GM18951 (cell line): ENCODE measurements around the gene CHST13.

Source experiments
- POLR2A ChIP-seq: IDR thresholded peaks from 4 replicates; pipeline ENCODE4 v1.6.1; 2011; ENCODE audit warnings: mild to moderate bottlenecking; ENCODE audit not compliant: insufficient read length, insufficient read depth; ENCODE audit errors: extremely low read depth
- in situ Hi-C: fragments of 300-500 bp; cut with MboI; formaldehyde crosslinking; loops from one replicate; pipeline ENCODE4 v1.12.0; 2022; ENCODE audit warnings: low sequenced_read_pairs, mixed read lengths, inconsistent platforms; ENCODE audit not compliant: unreplicated experiment

Gene CHST13

DNA sequence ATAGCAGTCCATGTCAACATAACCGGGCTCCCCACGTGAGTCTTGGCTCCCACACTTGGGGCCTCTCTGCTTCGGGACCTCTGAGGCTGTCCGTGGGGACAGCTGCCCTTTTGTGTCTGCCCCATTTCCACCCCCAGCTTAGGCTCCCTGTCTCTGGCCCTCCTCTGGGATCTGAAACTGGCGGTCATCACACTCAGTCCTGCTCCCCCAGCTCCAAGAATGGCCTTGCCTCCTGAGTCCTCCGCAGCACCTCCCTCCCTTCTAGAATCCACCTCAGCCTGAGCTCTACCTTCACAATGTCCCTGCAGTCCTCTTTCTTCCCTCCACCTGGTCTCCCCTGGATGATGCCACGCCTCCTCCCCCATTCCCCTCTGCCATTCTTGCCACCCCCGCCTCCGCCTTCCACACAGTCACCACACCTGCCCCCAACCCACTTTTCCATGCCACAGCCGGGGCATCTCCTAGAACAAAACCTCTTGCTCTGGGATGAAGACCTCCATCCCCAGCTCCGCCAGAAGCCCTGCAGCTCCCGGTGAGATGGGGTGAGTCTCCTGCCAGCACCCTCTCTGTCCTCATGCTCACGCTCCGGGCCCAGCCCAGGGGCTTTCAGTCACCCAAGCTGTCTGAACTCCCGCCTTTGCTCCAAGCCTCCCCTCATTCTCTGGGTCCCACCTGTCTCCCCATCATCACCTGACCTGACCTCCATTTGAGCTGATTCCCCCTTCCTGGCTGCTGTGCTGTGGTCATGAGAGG is 41.3 kb upstream of the CHST13 start:
- in situ Hi-C loops = no loop called here
- TF ChIP-seq POLR2A = no peak

GRCh38 chr3:126483321-126483761 is 40.6 kb upstream of the CHST13 start:
- in situ Hi-C loops = no loop called here
- TF ChIP-seq POLR2A = no peak

DNA sequence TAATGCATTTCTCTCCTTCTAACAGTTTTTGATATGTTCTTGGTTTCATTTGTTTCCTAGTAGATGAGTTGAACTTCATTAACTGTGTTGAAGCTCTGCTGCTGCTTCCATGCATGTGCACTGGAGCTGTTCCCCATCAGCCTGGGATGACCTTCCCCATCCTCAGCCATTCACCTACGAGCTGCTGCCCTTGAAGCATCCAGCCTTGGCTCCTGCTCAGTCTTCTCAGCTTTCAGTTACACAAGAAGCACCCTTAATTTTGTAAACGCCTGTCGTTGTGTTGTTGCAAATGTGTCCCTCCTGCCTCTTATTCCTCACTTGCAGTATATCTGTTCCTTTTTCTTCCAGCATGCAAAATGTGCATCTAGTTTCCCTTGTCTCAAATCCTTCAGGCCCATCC is 39.8 kb upstream of the CHST13 start:
- TF ChIP-seq POLR2A = no peak
- in situ Hi-C loops = no loop called here

DNA sequence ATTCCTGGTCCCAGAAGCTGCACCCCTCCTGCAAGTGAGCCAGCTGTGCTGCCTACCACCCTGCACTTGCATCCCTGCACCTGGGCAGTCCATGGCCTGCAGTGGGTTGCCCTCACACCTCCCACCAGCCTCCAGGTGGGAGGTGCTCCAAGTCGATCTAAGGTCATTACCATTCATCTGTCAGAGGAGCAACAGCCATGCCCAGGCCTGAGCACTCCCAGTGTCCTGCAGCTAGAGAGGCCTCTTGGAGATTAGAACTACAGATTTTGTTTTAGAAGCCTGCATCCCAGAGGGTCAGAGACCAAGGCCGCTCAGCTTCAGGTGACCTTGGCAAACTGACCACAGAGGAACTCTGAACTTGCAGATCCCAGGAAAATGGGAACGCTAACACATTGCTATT is 39.3 kb upstream of the CHST13 start:
- in situ Hi-C loops = no loop called here
- TF ChIP-seq POLR2A = no peak

- in situ Hi-C loops = no loop called here
- TF ChIP-seq POLR2A = no peak
Observed at GRCh38 chr3:126485176-126485897, 38.6 kb upstream of the CHST13 start.

DNA sequence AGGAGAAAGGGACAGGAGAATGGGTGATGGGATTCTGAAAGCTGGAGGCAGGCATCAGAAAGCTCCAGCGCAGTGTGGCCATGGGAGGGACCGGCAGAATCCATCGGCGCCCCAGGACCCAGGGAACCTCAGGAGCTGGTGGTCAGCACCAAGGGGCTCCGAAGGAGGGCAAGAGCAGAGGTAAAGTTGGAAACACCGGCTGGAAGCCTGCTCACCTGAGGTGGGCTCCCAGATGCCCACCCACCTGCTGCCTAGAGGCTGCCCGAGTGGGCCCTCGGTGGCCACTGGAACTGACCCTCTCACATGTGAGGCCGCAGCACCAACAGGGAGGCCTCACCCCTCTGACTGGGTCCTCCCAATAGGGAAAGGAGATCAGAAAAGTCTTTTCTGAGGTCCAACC is 38.0 kb upstream of the CHST13 start:
- TF ChIP-seq POLR2A = no peak
- in situ Hi-C loops = no loop called here

GRCh38 chr3:126486360-126486847 is 37.6 kb upstream of the CHST13 start:
- no peak for TF ChIP-seq POLR2A
- in situ Hi-C loops = no loop called here

DNA sequence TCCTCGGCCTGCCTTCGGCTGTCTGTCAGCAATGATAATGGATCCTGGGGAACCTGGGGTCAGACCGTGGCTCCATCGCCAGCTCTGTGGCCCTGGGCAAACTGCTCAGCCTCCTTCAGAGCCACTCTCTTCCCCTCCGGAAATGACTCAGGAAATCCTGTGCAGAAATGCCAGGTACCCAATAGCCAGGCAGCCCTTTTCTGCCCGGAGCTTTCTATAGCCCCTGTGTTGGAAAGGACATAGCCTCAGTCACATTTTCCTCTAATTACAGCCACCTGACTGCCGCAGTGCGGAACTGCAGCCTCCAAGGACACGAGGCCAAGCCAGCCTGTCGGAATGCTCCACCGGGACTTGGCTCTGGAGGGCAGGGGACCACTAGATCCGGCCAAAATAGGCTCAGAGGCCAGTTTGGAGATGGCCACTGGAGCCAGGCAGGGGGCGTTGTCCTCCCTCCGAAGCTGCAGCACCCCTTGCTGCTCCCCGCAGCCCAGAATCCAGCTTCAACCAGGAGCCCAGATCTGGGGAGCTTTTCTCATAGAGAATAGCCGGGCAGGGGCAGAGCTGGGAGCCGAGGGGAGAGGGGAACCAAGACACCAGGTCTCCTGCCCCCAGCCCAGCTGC is 36.7 kb upstream of the CHST13 start:
- in situ Hi-C loops = no loop called here

GRCh38 chr3:126488185-126488584 is 35.8 kb upstream of the CHST13 start:
- in situ Hi-C loops = no loop called here

More for the DNA sequence above, 36.7 kb upstream of the CHST13 start:
- no peak for TF ChIP-seq POLR2A

GRCh38 chr3:126488886-126489569 is 34.9 kb upstream of the CHST13 start:
- TF ChIP-seq POLR2A = no peak
- in situ Hi-C loops = no loop called here

More at GRCh38 chr3:126488185-126488584, 35.8 kb upstream of the CHST13 start:
- TF ChIP-seq POLR2A = no peak

GRCh38 chr3:126490619-126491018 is 33.3 kb upstream of the CHST13 start:
- TF ChIP-seq POLR2A = no peak

GRCh38 chr3:126491221-126492013 is 32.5 kb upstream of the CHST13 start:
- in situ Hi-C loops = no loop called here
- no peak for TF ChIP-seq POLR2A

More at GRCh38 chr3:126490619-126491018, 33.3 kb upstream of the CHST13 start:
- in situ Hi-C loops = no loop called here
